ENCODE measurements around the gene SPTLC2. TPM values are rescaled to one million over a fixed set of nuclear protein-coding genes. Genes with fewer than 3 reads are reported as not detected.
A peak's percentile ranks its signal among the peaks of the same experiment; 100 is the strongest.

SPTLC2 gene
- total RNA-seq, 1 donor from 2014 or later, result 149 TPM

- peak; percentile 30 for DNase-seq (ENCODE audit: low read depth)
These were observed 27.9 kb downstream of the SPTLC2 start for GRCh38 chr14:77588411-77589025.

- no peak for DNase-seq (ENCODE audit: low read depth)
These were observed 31.1 kb downstream of the SPTLC2 start for GRCh38 chr14:77585385-77585784.

- DNase-seq (ENCODE audit: low read depth), result no peak
These were observed 31.6 kb downstream of the SPTLC2 start for GRCh38 chr14:77584809-77585208.

- no peak for DNase-seq (ENCODE audit: low read depth)
These were observed 32.8 kb downstream of the SPTLC2 start for GRCh38 chr14:77583657-77584056.

- DNase-seq (ENCODE audit: low read depth), result no peak
These were observed 33.9 kb downstream of the SPTLC2 start for GRCh38 chr14:77582511-77582910.

GRCh38 chr14:77580964-77581505 lies 35.4 kb downstream of the SPTLC2 start:
- DNase-seq (ENCODE audit: low read depth), result peak; percentile 74

- DNase-seq (ENCODE audit: low read depth), result peak; percentile 33
These were observed 36.0 kb downstream of the SPTLC2 start for GRCh38 chr14:77580477-77580876.

- no peak for DNase-seq (ENCODE audit: low read depth)
These were observed 36.7 kb downstream of the SPTLC2 start for GRCh38 chr14:77579780-77580179.

GRCh38 chr14:77579065-77579464 lies 37.4 kb downstream of the SPTLC2 start:
- no peak for DNase-seq (ENCODE audit: low read depth)

- DNase-seq (ENCODE audit: low read depth), result peak; percentile 27
These were observed 41.9 kb downstream of the SPTLC2 start for GRCh38 chr14:77574446-77575115.

GRCh38 chr14:77573964-77574363 lies 42.5 kb downstream of the SPTLC2 start:
- no peak for DNase-seq (ENCODE audit: low read depth)

GRCh38 chr14:77570706-77571268 lies 45.6 kb downstream of the SPTLC2 start:
- no peak for DNase-seq (ENCODE audit: low read depth)

GRCh38 chr14:77565994-77566305 lies 50.5 kb downstream of the SPTLC2 start:
- DNase-seq (ENCODE audit: low read depth), result no peak

- no peak for DNase-seq (ENCODE audit: low read depth)
These were observed 51.0 kb downstream of the SPTLC2 start for GRCh38 chr14:77565289-77565993.

GRCh38 chr14:77562681-77563080 lies 53.8 kb downstream of the SPTLC2 start:
- DNase-seq (ENCODE audit: low read depth), result peak; percentile 52

GRCh38 chr14:77561881-77562280 lies 54.6 kb downstream of the SPTLC2 start:
- no peak for DNase-seq (ENCODE audit: low read depth)

GRCh38 chr14:77559381-77559780 lies 57.1 kb downstream of the SPTLC2 start:
- no peak for DNase-seq (ENCODE audit: low read depth)

GRCh38 chr14:77557391-77557790 lies 59.0 kb downstream of the SPTLC2 start:
- DNase-seq (ENCODE audit: low read depth), result no peak

- DNase-seq (ENCODE audit: low read depth), result no peak
These were observed 59.5 kb downstream of the SPTLC2 start for GRCh38 chr14:77556946-77557345.

- DNase-seq (ENCODE audit: low read depth), result no peak
These were observed 61.4 kb downstream of the SPTLC2 start for GRCh38 chr14:77554816-77555599.

GRCh38 chr14:77554207-77554606 lies 62.2 kb downstream of the SPTLC2 start:
- no peak for DNase-seq (ENCODE audit: low read depth)

GRCh38 chr14:77549451-77549850 lies 67.0 kb downstream of the SPTLC2 start:
- no peak for DNase-seq (ENCODE audit: low read depth)
